ENCODE measurements around the gene COQ9.

COQ9 gene

GRCh38 chr16:57507136-57508034 lies 60.1 kb downstream of the COQ9 start:
- TF ChIP-seq, protein P1, sequence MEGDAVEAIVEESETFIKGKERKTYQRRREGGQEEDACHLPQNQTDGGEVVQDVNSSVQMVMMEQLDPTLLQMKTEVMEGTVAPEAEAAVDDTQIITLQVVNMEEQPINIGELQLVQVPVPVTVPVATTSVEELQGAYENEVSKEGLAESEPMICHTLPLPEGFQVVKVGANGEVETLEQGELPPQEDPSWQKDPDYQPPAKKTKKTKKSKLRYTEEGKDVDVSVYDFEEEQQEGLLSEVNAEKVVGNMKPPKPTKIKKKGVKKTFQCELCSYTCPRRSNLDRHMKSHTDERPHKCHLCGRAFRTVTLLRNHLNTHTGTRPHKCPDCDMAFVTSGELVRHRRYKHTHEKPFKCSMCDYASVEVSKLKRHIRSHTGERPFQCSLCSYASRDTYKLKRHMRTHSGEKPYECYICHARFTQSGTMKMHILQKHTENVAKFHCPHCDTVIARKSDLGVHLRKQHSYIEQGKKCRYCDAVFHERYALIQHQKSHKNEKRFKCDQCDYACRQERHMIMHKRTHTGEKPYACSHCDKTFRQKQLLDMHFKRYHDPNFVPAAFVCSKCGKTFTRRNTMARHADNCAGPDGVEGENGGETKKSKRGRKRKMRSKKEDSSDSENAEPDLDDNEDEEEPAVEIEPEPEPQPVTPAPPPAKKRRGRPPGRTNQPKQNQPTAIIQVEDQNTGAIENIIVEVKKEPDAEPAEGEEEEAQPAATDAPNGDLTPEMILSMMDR (IDR thresholded peaks at IDR 0.05; ENCODE audit: insufficient read depth, low read depth, low read length, missing control alignments) = no peak
- DNase-seq (ENCODE audit: low read depth) = no peak
- no peak overlapping the region for H3K4me3 ChIP-seq (ENCODE audit: low read depth, low read length)

- DNase-seq (ENCODE audit: low read depth) = no peak
- TF ChIP-seq, protein P1 (IDR thresholded peaks at IDR 0.05; ENCODE audit: insufficient read depth, low read depth, low read length, missing control alignments) = no peak
- no peak overlapping the region for H3K4me3 ChIP-seq (ENCODE audit: low read depth, low read length)
These were observed 60.8 kb downstream of the COQ9 start for GRCh38 chr16:57508035-57508425.

DNA sequence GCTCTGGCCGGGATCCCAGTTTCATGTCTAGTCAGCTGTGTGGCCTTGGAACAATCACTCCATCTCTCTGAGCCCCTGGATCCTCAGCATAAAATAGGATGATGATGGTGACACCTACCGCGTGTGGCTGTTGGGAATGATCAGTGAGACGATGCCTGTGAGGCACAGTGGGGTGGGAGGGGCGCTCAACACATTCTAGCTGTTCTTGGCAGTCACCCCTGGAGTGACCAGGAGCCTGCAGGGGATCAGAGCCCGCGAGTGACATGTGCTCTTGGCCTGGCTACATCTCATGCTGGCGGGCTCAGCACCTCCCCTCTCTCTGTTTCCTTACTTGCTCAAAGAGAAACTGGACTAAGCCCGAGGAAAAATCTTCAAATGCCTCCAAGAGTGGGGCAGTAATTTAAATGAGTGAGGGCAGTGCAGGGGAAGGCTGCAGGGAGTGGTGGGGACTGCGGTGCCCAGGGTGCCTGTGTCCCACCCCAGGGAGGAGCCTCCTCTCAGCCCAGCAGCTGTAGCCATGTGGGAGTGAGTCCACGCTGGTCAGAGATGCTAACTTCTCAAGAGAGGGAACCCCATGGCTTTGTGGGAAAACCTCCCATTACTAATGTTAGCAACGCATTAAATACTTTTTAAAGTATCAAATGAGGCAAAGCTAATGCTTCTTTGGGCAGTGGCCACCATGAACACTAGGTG lies 62.1 kb downstream of the COQ9 start:
- TF ChIP-seq, protein P1 (IDR thresholded peaks at IDR 0.05; ENCODE audit: insufficient read depth, low read depth, low read length, missing control alignments) = no peak

DNA sequence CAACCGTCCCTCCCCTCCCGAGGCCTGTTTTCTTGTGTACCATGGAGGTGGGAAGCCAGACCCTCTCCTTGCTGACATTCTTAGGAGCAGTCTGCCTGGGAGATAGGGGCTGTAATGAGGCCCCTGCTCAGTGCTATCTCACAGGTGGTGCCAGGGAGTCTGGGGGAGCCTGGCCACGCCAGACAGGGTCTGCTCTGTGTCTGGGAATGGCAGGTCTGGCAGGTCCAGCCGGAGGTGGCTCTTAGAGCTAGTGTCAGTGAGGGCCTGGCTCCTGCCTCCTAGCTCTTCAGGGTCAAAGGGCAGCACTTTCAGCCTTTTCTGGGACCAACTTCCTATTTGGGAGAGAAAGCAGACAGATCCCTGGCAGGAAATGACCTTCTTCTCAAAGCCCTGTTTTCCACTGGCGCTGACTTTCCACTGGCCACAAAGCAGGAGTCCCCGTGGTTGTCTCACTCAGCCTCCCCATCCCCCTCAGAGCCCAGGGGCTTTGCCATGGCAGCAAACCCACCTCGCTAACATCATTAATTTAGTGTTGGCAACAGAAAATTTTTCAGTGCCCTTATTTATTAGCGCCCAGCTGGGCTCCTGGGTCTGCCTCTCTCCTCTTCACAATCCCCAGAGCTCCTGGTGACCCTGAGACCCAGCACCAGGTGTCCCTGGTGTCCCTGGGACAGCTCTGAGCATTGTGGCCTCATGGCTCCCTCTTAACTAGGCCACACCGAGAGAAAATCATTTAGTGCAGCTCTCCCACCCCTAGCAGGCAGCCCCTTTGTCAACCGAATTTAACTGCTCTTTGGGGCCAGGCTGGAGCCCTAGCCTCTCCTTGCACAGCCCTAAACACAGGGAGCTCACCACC lies 63.0 kb downstream of the COQ9 start:
- TF ChIP-seq, protein P1 (IDR thresholded peaks at IDR 0.05; ENCODE audit: insufficient read depth, low read depth, low read length, missing control alignments) = no peak
- H3K4me3 ChIP-seq (ENCODE audit: low read depth, low read length) = no peak overlapping the region
- no peak for DNase-seq (ENCODE audit: low read depth)

More for the DNA sequence above, 62.1 kb downstream of the COQ9 start:
- no peak overlapping the region for H3K4me3 ChIP-seq (ENCODE audit: low read depth, low read length)
- no peak for DNase-seq (ENCODE audit: low read depth)
